Neural cell (in vitro differentiated cells): Measurements from ENCODE around the gene FXYD1. TPM values are rescaled to one million over a fixed set of nuclear protein-coding genes. Genes with fewer than 3 reads are reported as not detected.

Experiments used
- H2AFZ ChIP-seq: fragments of 200-600, 300-800 bp; sonication (generic), shearing (Covaris generic); 2 replicates; pipeline ENCODE4 v1.6.0; 2014; ENCODE audit warnings: low read depth, mild to moderate bottlenecking, antibody characterized with exemption, low read length, moderate library complexity
- H3F3A ChIP-seq: fragments of 200-600 bp; shearing (Covaris generic); 2 replicates; pipeline ENCODE4 v1.6.1; 2016; ENCODE audit warnings: mild to moderate bottlenecking, moderate library complexity, mixed read lengths, antibody characterized with exemption, low read length; ENCODE audit not compliant: insufficient read depth, poor library complexity, severe bottlenecking
- H3K27ac ChIP-seq: fragments of 200-600, 300-800 bp; sonication (generic), shearing (Covaris generic); 2 replicates; pipeline ENCODE4 v1.5.1; 2014; ENCODE audit warnings: mild to moderate bottlenecking, low read length, moderate library complexity
- H3K27me3 ChIP-seq: fragments of 300-800, 200-600 bp; sonication (generic), shearing (Covaris generic); 2 replicates; pipeline ENCODE4 v1.6.0; 2014; ENCODE audit warnings: mild to moderate bottlenecking, low read depth, low read length, moderate library complexity; ENCODE audit not compliant: insufficient read depth
- H3K36me3 ChIP-seq: fragments of 300-800, 200-600 bp; sonication (generic), shearing (Covaris generic); 2 replicates; pipeline ENCODE4 v1.5.1; 2014; ENCODE audit warnings: mild to moderate bottlenecking, antibody characterized with exemption, low read length, moderate library complexity; ENCODE audit not compliant: insufficient read depth
- H3K4me2 ChIP-seq: fragments of 300-800, 200-600 bp; sonication (generic), shearing (Covaris generic); 2 replicates; pipeline ENCODE4 v1.6.0; 2014; ENCODE audit warnings: mild to moderate bottlenecking, low read length
- H3K4me3 ChIP-seq: fragments of 300-800, 200-600 bp; sonication (generic), shearing (Covaris generic); 2 replicates; pipeline ENCODE4 v1.5.1; 2014; ENCODE audit warnings: mild to moderate bottlenecking, low read length, moderate library complexity
- H3K79me2 ChIP-seq: fragments of 200-600 bp; shearing (Covaris generic); replicated peaks from 2 replicates; pipeline ENCODE4 v1.6.0; 2014; ENCODE audit warnings: mild to moderate bottlenecking, low read length, moderate library complexity; ENCODE audit not compliant: insufficient read depth
- H3K9ac ChIP-seq: fragments of 300-800, 200-600 bp; sonication (generic), shearing (Covaris generic); 2 replicates; pipeline ENCODE4 v1.6.1; 2016; ENCODE audit warnings: mild to moderate bottlenecking, low read length, mixed read lengths
- H3K9me2 ChIP-seq: fragments of 200-600 bp; shearing (Covaris generic); 2 replicates; pipeline ENCODE4 v1.6.1; 2016; ENCODE audit warnings: mild to moderate bottlenecking, low read length, mixed read lengths; ENCODE audit not compliant: insufficient read depth
- H3K9me3 ChIP-seq: fragments of 200-600, 300-800 bp; sonication (generic), shearing (Covaris generic); 2 replicates; pipeline ENCODE4 v1.6.1; 2016; ENCODE audit warnings: mild to moderate bottlenecking, mixed run types, low read length, moderate library complexity, mixed read lengths
- H4K20me1 ChIP-seq: fragments of 200-600 bp; shearing (Covaris generic); 2 replicates; pipeline ENCODE4 v1.6.1; 2016; ENCODE audit warnings: mild to moderate bottlenecking, mixed run types; ENCODE audit not compliant: insufficient read depth
- EP300 ChIP-seq: fragments of 450-650 bp; conservative IDR thresholded peaks from 2 replicates; pipeline ENCODE4 v1.6.1; 2014; ENCODE audit warnings: antibody characterized with exemption, mild to moderate bottlenecking, moderate library complexity; ENCODE audit not compliant: poor library complexity, severe bottlenecking
- EZH2 ChIP-seq: fragments of 200-600, 300-800 bp; shearing (Covaris generic), sonication (generic); IDR thresholded peaks from 2 replicates; pipeline ENCODE4 v1.6.1; 2014; ENCODE audit warnings: antibody characterized with exemption, low read length, borderline replicate concordance, mild to moderate bottlenecking; ENCODE audit not compliant: insufficient read depth, poor library complexity, severe bottlenecking
- MXI1 ChIP-seq: fragments of 450-650 bp; conservative IDR thresholded peaks from 2 replicates; pipeline ENCODE4 v1.6.1; 2014; ENCODE audit warnings: antibody characterized with exemption, mild to moderate bottlenecking; ENCODE audit not compliant: poor library complexity, severe bottlenecking
- POLR2AphosphoS5 ChIP-seq: IDR thresholded peaks from 2 replicates; pipeline ENCODE4 v1.6.1; 2012
- RAD21 ChIP-seq: fragments of 450-650 bp; conservative IDR thresholded peaks from 2 replicates; pipeline ENCODE4 v1.6.1; 2014; ENCODE audit warnings: antibody characterized with exemption, mild to moderate bottlenecking, moderate library complexity
- REST ChIP-seq: IDR thresholded peaks from 2 replicates; pipeline ENCODE4 v1.6.1; 2012; ENCODE audit warnings: borderline replicate concordance
- SMC3 ChIP-seq: fragments of 450-650 bp; conservative IDR thresholded peaks from 2 replicates; pipeline ENCODE4 v1.6.1; 2014; ENCODE audit warnings: antibody characterized with exemption, mild to moderate bottlenecking, moderate library complexity; ENCODE audit not compliant: poor library complexity
- TAF1 ChIP-seq: IDR thresholded peaks from 2 replicates; pipeline ENCODE4 v1.6.1; 2012; ENCODE audit warnings: low read depth
- polyA plus RNA-seq: library from polyadenylated mRNA; depleted of rRNA; stranded (reverse); fragments of >200 nt; gene quantifications from 2 replicates; pipeline ENCODE4 v1.2.3, GENCODE V29; 2014
- small RNA-seq, 3 experiments: library from RNA; depleted of rRNA; stranded (forward); fragments of <200 nt; gene quantifications; one replicate each; pipeline ENCODE3, GENCODE V24; 2012
- TF ChIP-seq, protein P1 (sequence below): fragments of 450-650 bp; IDR thresholded peaks from 2 replicates; pipeline ENCODE4 v1.5.1; 2014; ENCODE audit warnings: antibody characterized with exemption, mild to moderate bottlenecking, moderate library complexity; ENCODE audit not compliant: poor library complexity, severe bottlenecking

Gene FXYD1
- polyA plus RNA-seq, 1 donor from 2014 or later = not detected

DNA sequence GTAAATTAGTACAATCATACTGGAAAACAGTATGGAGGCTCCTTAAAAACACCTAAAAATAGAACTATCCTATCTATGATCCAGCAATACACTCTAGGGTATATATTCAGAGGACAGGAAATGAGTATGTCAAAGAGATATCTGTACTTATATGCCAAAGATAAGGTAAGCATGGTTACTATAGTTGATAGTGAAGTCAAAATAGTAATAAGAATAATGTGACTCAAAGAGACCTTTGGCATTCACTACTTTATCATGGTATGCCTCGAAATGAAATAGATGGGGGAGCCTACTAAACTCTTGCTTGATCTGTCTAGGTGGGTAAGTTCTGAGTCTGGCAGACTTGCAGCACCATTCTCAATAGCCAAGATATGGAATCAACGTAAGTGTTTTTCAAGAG, 46.3 kb downstream of the FXYD1 start:
- Histone ChIP-seq H3K79me2 (no peaks in the 10 kb centered on the region), H3K27me3 (no peaks in the 10 kb centered on the region), H3K9ac (no peak overlapping the region), H3K27ac (no peak overlapping the region), H3K4me3 (no peak overlapping the region), H3F3A (no peaks in the 10 kb centered on the region), H3K36me3 (no peaks in the 10 kb centered on the region), H3K4me2 (no peak overlapping the region), H3K9me3 (no peaks in the 10 kb centered on the region), H4K20me1 (no peaks in the 10 kb centered on the region), H3K9me2 (no peaks in the 10 kb centered on the region), H2AFZ (no peak overlapping the region)
- no peak for TF ChIP-seq TAF1
- no peak for TF ChIP-seq REST
- no peak for TF ChIP-seq MXI1
- TF ChIP-seq, protein P1, sequence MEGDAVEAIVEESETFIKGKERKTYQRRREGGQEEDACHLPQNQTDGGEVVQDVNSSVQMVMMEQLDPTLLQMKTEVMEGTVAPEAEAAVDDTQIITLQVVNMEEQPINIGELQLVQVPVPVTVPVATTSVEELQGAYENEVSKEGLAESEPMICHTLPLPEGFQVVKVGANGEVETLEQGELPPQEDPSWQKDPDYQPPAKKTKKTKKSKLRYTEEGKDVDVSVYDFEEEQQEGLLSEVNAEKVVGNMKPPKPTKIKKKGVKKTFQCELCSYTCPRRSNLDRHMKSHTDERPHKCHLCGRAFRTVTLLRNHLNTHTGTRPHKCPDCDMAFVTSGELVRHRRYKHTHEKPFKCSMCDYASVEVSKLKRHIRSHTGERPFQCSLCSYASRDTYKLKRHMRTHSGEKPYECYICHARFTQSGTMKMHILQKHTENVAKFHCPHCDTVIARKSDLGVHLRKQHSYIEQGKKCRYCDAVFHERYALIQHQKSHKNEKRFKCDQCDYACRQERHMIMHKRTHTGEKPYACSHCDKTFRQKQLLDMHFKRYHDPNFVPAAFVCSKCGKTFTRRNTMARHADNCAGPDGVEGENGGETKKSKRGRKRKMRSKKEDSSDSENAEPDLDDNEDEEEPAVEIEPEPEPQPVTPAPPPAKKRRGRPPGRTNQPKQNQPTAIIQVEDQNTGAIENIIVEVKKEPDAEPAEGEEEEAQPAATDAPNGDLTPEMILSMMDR = no peak
- TF ChIP-seq EZH2 = no peak
- no peak for TF ChIP-seq SMC3
- TF ChIP-seq POLR2AphosphoS5 = no peak
- no peak for TF ChIP-seq EP300
- TF ChIP-seq RAD21 = no peak

Small RNA genes lying within 50 kb of the gene (small RNA-seq; reads per million reads assigned to genes)
- 0 reads per million in 3 experiments for gene AC020907.2

Other genes starting within 250 kb of the FXYD1 start
- gene ZNF30, start 211.9 kb upstream of the FXYD1 start, polyA plus RNA-seq = 16.3 and 17.6 TPM in 2 replicates
- 3.7 and 5.7 TPM in 2 replicates for gene ZNF792, start 174.6 kb upstream of the FXYD1 start, polyA plus RNA-seq
- 19.0 and 25.8 TPM in 2 replicates for gene GRAMD1A, start 138.5 kb upstream of the FXYD1 start, polyA plus RNA-seq
- gene SCN1B, start 108.4 kb upstream of the FXYD1 start, polyA plus RNA-seq = 1.5 and 3.1 TPM in 2 replicates
- gene HPN, start 97.1 kb upstream of the FXYD1 start, polyA plus RNA-seq = 0.15 TPM in 1 of 2 replicates, not detected in the other
- not detected in 2 replicates for gene FXYD3, start 23.0 kb upstream of the FXYD1 start, polyA plus RNA-seq
- 0.63 and 3.1 TPM in 2 replicates for gene LGI4, start 3.8 kb upstream of the FXYD1 start, polyA plus RNA-seq
- gene FXYD7, start 4.4 kb downstream of the FXYD1 start, polyA plus RNA-seq = 35.7 and 37.6 TPM in 2 replicates
- gene FXYD5, start 15.9 kb downstream of the FXYD1 start, polyA plus RNA-seq = not detected in 2 replicates
- gene FAM187B, start 89.9 kb downstream of the FXYD1 start, polyA plus RNA-seq = not detected in 2 replicates
- not detected in 2 replicates for gene LSR, start 110.2 kb downstream of the FXYD1 start, polyA plus RNA-seq
- gene USF2, start 130.1 kb downstream of the FXYD1 start, polyA plus RNA-seq = 104 and 107 TPM in 2 replicates
- not detected in 2 replicates for gene HAMP, start 143.7 kb downstream of the FXYD1 start, polyA plus RNA-seq
- not detected in 2 replicates for gene MAG, start 153.3 kb downstream of the FXYD1 start, polyA plus RNA-seq
- not detected in 2 replicates for gene CD22, start 190.4 kb downstream of the FXYD1 start, polyA plus RNA-seq
- not detected in 2 replicates for gene FFAR1, start 209.1 kb downstream of the FXYD1 start, polyA plus RNA-seq
- gene FFAR3, start 219.6 kb downstream of the FXYD1 start, polyA plus RNA-seq = not detected in 2 replicates
- not detected in 2 replicates for gene GPR42, start 232.2 kb downstream of the FXYD1 start, polyA plus RNA-seq